Neural progenitor cell (in vitro differentiated cells): ENCODE results near the gene ABCC9. TPM values are rescaled to one million over a fixed set of nuclear protein-coding genes. Genes with fewer than 3 reads are reported as not detected.

Experiments used
- DNase-seq: peaks from one replicate; pipeline ENCODE4 v3.0.0-alpha.2; 2016; ENCODE audit warnings: low spot score
- H2AFZ ChIP-seq: fragments of 200-600 bp; sonication (generic); replicated peaks from 2 replicates; pipeline ENCODE4 v1.6.1; 2016; ENCODE audit warnings: antibody characterized with exemption
- H3F3A ChIP-seq: fragments of 200-600 bp; sonication (generic); 2 replicates; pipeline ENCODE4 v1.6.1; 2016; ENCODE audit warnings: antibody characterized with exemption, low read depth
- H3K27ac ChIP-seq: fragments of 200-600 bp; sonication (generic); 2 replicates; pipeline ENCODE4 v1.5.1; 2016; ENCODE audit warnings: mild to moderate bottlenecking
- H3K27me3 ChIP-seq: fragments of 200-600 bp; sonication (generic); 2 replicates; pipeline ENCODE4 v1.6.1; 2016; ENCODE audit warnings: mild to moderate bottlenecking, moderate library complexity
- H3K36me3 ChIP-seq: fragments of 200-600 bp; sonication (generic); 2 replicates; pipeline ENCODE4 v1.5.1; 2016
- H3K4me1 ChIP-seq: fragments of 200-600 bp; sonication (generic); 2 replicates; pipeline ENCODE4 v1.6.1; 2016; ENCODE audit warnings: mixed run types
- H3K4me2 ChIP-seq: fragments of 200-600 bp; sonication (generic); 2 replicates; pipeline ENCODE4 v1.6.1; 2016
- H3K4me3 ChIP-seq: fragments of 200-600 bp; sonication (generic); 2 replicates; pipeline ENCODE4 v1.5.1; 2016
- H3K79me2 ChIP-seq: fragments of 200-600 bp; sonication (generic); 2 replicates; pipeline ENCODE4 v1.6.1; 2016; ENCODE audit warnings: low read depth
- H3K9ac ChIP-seq: fragments of 200-600 bp; sonication (generic); 2 replicates; pipeline ENCODE4 v1.6.1; 2016
- H3K9me3 ChIP-seq: fragments of 200-600 bp; sonication (generic); 2 replicates; pipeline ENCODE4 v1.5.1; 2016; ENCODE audit warnings: low read depth
- H4K20me1 ChIP-seq: fragments of 200-600 bp; sonication (generic); 2 replicates; pipeline ENCODE4 v1.6.1; 2016; ENCODE audit warnings: low read depth
- H3K27ac Mint-ChIP-seq: 3 replicates; pipeline ENCODE4 v1.8.0; 2021; ENCODE audit warnings: mixed read lengths
- H3K27me3 Mint-ChIP-seq: 2 replicates; pipeline ENCODE4 v1.8.0; 2022; ENCODE audit warnings: low read depth, mild to moderate bottlenecking, inconsistent platforms, moderate library complexity, mixed read lengths; ENCODE audit not compliant: insufficient read depth
- H3K36me3 Mint-ChIP-seq: 3 replicates; pipeline ENCODE4 v1.8.0; 2021; ENCODE audit warnings: mixed read lengths
- H3K4me1 Mint-ChIP-seq: 3 replicates; pipeline ENCODE4 v1.8.0; 2021; ENCODE audit warnings: mixed read lengths
- H3K4me3 Mint-ChIP-seq: 3 replicates; pipeline ENCODE4 v1.8.0; 2021; ENCODE audit warnings: mild to moderate bottlenecking, moderate library complexity, mixed read lengths
- H3K9me3 Mint-ChIP-seq: 3 replicates; pipeline ENCODE4 v1.8.0; 2020; ENCODE audit warnings: mixed read lengths
- CTCF ChIP-seq: fragments of 200-600 bp; sonication (generic); IDR thresholded peaks from 2 replicates; pipeline ENCODE4 v1.5.1; 2017; ENCODE audit warnings: antibody characterized with exemption, mild to moderate bottlenecking
- EZH2 ChIP-seq: fragments of 200-600 bp; sonication (generic); IDR thresholded peaks from 2 replicates; pipeline ENCODE4 v1.6.1; 2017; ENCODE audit warnings: antibody characterized with exemption, mild to moderate bottlenecking, moderate library complexity
- EZH2phosphoT487 ChIP-seq: fragments of 200-600 bp; sonication (generic); IDR thresholded peaks from 2 replicates; pipeline ENCODE4 v1.6.1; 2017; ENCODE audit warnings: antibody characterized with exemption
- total RNA-seq: library from RNA; depleted of rRNA; stranded (reverse); fragments of >200 nt; gene quantifications from 2 replicates; pipeline ENCODE4 v1.2.3, GENCODE V29; 2015; ENCODE audit warnings: low replicate concordance

ABCC9 gene
- total RNA-seq, 1 donor from 2014 or later, result not detected

- Histone ChIP-seq H4K20me1 (no peaks in the 10 kb centered on the region), H2AFZ (no peak overlapping the region), H3K27ac (no peak overlapping the region), H3K4me1 (no peaks in the 10 kb centered on the region), H3K9ac (no peak overlapping the region), H3K4me2 (no peak overlapping the region), H3F3A (no peaks in the 10 kb centered on the region), H3K4me3 (no peak overlapping the region), H3K27me3 (no peaks in the 10 kb centered on the region), H3K36me3 (no peaks in the 10 kb centered on the region), H3K79me2 (no peaks in the 10 kb centered on the region), H3K9me3 (no peaks in the 10 kb centered on the region)
- Mint-ChIP-seq H3K27ac (no peak overlapping the region), H3K4me3 (no peak overlapping the region), H3K4me1 (no peaks in the 10 kb centered on the region), H3K27me3 (no peaks in the 10 kb centered on the region), H3K9me3 (no peaks in the 10 kb centered on the region), H3K36me3 (no peaks in the 10 kb centered on the region)
- no peak for TF ChIP-seq EZH2
- no peak for TF ChIP-seq EZH2phosphoT487
- TF ChIP-seq CTCF, result no peak
- DNase-seq, result no peak
Measured at GRCh38 chr12:21860128-21860527, 81.1 kb downstream of the ABCC9 start.

GRCh38 chr12:21852251-21852650 lies 89.0 kb downstream of the ABCC9 start:
- H3K9me3 ChIP-seq, result no peaks in the 10 kb centered on the region
- H3K79me2 ChIP-seq, result no peaks in the 10 kb centered on the region
- Mint-ChIP-seq H3K27me3 (no peaks in the 10 kb centered on the region), H3K36me3 (no peaks in the 10 kb centered on the region), H3K9me3 (no peaks in the 10 kb centered on the region), H3K4me1 (no peaks in the 10 kb centered on the region), H3K27ac (no peak overlapping the region), H3K4me3 (no peak overlapping the region)
- H3K27ac ChIP-seq, result no peak overlapping the region
- H3K27me3 ChIP-seq, result no peaks in the 10 kb centered on the region
- no peak overlapping the region for H3K9ac ChIP-seq
- H3K4me1 ChIP-seq, result no peaks in the 10 kb centered on the region
- no peak for TF ChIP-seq CTCF
- no peak for TF ChIP-seq EZH2
- no peak for TF ChIP-seq EZH2phosphoT487
- H2AFZ ChIP-seq, result no peak overlapping the region
- H3F3A ChIP-seq, result no peaks in the 10 kb centered on the region
- no peak overlapping the region for H3K4me3 ChIP-seq
- H3K4me2 ChIP-seq, result no peak overlapping the region
- H4K20me1 ChIP-seq, result no peaks in the 10 kb centered on the region
- H3K36me3 ChIP-seq, result no peaks in the 10 kb centered on the region
- no peak for DNase-seq

- TF ChIP-seq EZH2, result no peak
- no peak for TF ChIP-seq EZH2phosphoT487
- TF ChIP-seq CTCF, result no peak
- Histone ChIP-seq H3F3A (no peaks in the 10 kb centered on the region), H3K9me3 (no peaks in the 10 kb centered on the region), H3K36me3 (no peaks in the 10 kb centered on the region), H3K27me3 (no peaks in the 10 kb centered on the region), H3K4me2 (no peak overlapping the region), H2AFZ (no peak overlapping the region), H3K79me2 (no peaks in the 10 kb centered on the region), H3K4me3 (no peak overlapping the region), H3K9ac (no peak overlapping the region), H4K20me1 (no peaks in the 10 kb centered on the region), H3K27ac (no peak overlapping the region), H3K4me1 (no peaks in the 10 kb centered on the region)
- DNase-seq, result no peak
- no peak overlapping the region for H3K4me3 Mint-ChIP-seq
- H3K36me3 Mint-ChIP-seq, result no peaks in the 10 kb centered on the region
- no peak overlapping the region for H3K27ac Mint-ChIP-seq
- H3K27me3 Mint-ChIP-seq, result no peaks in the 10 kb centered on the region
- no peaks in the 10 kb centered on the region for H3K4me1 Mint-ChIP-seq
- H3K9me3 Mint-ChIP-seq, result no peaks in the 10 kb centered on the region
Measured at GRCh38 chr12:21851151-21851550, 90.1 kb downstream of the ABCC9 start.

- no peaks in the 10 kb centered on the region for H3K4me1 Mint-ChIP-seq
- Histone ChIP-seq H3K27ac (no peak overlapping the region), H3K9ac (no peak overlapping the region), H3K36me3 (no peaks in the 10 kb centered on the region), H3K79me2 (no peaks in the 10 kb centered on the region), H3K4me1 (no peaks in the 10 kb centered on the region), H3K9me3 (no peaks in the 10 kb centered on the region), H3K4me3 (no peak overlapping the region), H2AFZ (no peak overlapping the region), H3F3A (no peaks in the 10 kb centered on the region), H3K4me2 (no peak overlapping the region), H3K27me3 (no peaks in the 10 kb centered on the region), H4K20me1 (no peaks in the 10 kb centered on the region)
- H3K36me3 Mint-ChIP-seq, result no peaks in the 10 kb centered on the region
- no peak for DNase-seq
- H3K9me3 Mint-ChIP-seq, result no peaks in the 10 kb centered on the region
- H3K4me3 Mint-ChIP-seq, result no peak overlapping the region
- no peaks in the 10 kb centered on the region for H3K27me3 Mint-ChIP-seq
- no peak overlapping the region for H3K27ac Mint-ChIP-seq
- TF ChIP-seq EZH2 (no peak), EZH2phosphoT487 (no peak), CTCF (no peak)
Measured at GRCh38 chr12:21850419-21850818, 90.8 kb downstream of the ABCC9 start.
